ENCODE measurements around the gene ABCA10.

ABCA10 gene

DNA sequence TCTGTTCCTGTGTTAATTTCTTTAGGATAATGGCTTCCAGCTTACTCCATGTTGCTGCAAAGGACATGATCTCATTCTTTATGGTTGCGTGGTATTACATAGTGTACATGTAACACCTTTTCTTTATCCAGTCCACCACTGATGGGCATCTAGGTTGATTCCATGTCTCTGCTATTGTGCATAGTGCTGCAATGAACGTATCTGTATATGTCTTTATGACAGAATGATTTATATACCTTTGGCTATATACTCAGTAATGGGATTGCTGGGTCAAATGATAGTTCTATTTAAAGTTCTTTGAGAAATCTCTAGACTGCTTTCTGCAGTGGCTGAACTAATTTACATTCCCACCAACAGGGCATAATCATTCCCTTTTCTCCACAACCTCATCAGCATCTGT is 39.8 kb downstream of the ABCA10 start:
- TF ChIP-seq, protein P1, sequence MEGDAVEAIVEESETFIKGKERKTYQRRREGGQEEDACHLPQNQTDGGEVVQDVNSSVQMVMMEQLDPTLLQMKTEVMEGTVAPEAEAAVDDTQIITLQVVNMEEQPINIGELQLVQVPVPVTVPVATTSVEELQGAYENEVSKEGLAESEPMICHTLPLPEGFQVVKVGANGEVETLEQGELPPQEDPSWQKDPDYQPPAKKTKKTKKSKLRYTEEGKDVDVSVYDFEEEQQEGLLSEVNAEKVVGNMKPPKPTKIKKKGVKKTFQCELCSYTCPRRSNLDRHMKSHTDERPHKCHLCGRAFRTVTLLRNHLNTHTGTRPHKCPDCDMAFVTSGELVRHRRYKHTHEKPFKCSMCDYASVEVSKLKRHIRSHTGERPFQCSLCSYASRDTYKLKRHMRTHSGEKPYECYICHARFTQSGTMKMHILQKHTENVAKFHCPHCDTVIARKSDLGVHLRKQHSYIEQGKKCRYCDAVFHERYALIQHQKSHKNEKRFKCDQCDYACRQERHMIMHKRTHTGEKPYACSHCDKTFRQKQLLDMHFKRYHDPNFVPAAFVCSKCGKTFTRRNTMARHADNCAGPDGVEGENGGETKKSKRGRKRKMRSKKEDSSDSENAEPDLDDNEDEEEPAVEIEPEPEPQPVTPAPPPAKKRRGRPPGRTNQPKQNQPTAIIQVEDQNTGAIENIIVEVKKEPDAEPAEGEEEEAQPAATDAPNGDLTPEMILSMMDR (IDR thresholded peaks at IDR 0.05; ENCODE audit: extremely low read depth, insufficient read depth, missing control alignments): no peak
- in situ Hi-C loops (cut with MboI; ENCODE audit: low pct_unique_long_range_greater_than_20kb, low sequenced_read_pairs, unreplicated experiment): no loop called here
- no peak for DNase-seq (ENCODE audit: low spot score)

DNA sequence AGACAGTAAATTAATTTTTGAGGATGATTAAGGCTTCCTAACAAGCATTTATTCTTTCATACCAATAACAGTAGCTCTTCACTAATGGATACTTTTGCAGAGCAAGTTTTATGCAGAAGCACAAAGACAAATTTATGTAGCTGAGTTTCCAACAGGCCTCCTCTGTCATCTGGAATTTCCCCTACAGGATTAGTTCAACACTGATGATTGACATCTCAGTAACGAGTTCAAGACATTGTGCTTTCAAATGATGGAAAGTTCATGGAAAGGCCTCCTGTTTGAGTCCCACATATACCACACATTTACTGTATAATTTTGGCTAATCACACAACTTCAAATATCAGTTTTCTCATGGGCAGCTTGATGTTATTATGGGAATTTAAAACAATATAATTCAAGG is 40.6 kb downstream of the ABCA10 start:
- in situ Hi-C loops (cut with MboI; ENCODE audit: low pct_unique_long_range_greater_than_20kb, low sequenced_read_pairs, unreplicated experiment): no loop called here
- no peak for DNase-seq (ENCODE audit: low spot score)
- TF ChIP-seq, protein P1 (IDR thresholded peaks at IDR 0.05; ENCODE audit: extremely low read depth, insufficient read depth, missing control alignments): no peak

DNA sequence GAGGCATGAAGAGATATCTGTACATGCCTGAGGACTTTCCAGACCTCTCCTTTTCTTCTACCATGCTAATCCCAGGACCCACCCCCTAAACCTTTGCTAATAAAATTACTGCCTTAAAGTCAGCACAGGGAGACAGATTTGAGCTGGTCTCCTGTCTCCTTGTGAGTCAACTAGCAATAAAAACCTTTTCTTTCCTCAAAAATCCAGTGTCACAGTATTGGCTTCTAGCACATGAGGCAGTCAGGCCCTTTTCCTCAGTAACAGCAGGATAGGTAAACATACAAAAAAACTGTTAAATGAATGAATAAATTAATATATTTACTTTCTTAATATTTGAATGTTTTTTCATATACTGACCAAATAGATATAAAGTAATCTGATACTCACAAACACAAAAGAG is 41.3 kb downstream of the ABCA10 start:
- TF ChIP-seq, protein P1 (IDR thresholded peaks at IDR 0.05; ENCODE audit: extremely low read depth, insufficient read depth, missing control alignments): no peak
- no peak for DNase-seq (ENCODE audit: low spot score)
- in situ Hi-C loops (cut with MboI; ENCODE audit: low pct_unique_long_range_greater_than_20kb, low sequenced_read_pairs, unreplicated experiment): no loop called here

DNA sequence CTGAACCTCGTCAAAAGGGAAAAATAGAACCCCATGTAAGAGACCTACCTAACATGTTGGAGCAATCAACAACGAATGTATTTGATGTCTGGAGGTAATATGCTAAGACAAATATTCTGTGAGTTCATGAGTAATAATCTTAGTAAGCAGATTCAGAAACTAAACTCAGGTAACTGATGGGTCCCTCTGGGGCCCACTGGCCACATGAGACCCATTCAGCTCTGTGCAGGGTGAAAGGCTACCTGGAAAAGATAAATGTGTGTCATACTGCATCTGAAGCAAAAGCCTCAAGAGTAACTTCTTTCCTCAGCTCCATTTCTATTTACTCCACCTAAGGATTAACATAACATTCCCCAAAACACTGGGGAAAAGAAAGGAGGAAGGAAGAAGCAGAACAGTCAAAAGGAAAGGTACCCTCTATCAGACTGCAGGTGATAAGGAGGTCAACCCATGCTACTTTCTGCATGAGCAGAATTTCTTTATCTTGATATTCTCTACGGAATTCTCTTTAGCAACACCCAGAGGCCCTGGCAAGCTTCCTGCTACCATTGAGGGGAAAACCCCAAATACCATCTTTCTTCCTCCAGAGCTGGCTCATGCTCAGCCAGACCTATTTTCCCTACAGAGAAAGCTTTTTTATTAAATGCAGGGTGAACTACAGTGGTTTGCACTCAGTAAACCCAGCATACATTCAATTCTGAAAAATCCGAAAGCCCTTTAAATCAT is 49.2 kb downstream of the ABCA10 start:
- TF ChIP-seq, protein P1 (IDR thresholded peaks at IDR 0.05; ENCODE audit: extremely low read depth, insufficient read depth, missing control alignments): no peak
- in situ Hi-C loops (cut with MboI; ENCODE audit: low pct_unique_long_range_greater_than_20kb, low sequenced_read_pairs, unreplicated experiment): no loop called here
- no peak for DNase-seq (ENCODE audit: low spot score)

DNA sequence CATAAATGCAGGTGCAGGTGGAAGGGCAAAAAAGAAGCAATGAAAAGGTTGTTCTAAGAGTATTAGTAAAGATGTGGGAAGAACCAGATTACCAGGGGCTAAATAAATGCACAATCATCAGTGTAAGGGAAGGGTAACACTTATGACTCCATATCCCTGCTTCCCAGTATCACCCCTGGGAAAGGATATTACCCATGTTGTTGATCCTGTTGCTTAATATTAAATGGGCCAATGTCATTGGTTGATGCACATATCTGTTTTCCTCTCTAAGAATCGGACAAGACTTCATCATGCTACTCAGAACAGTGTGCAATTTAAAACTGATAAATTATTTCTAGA is 52.2 kb downstream of the ABCA10 start:
- in situ Hi-C loops (cut with MboI; ENCODE audit: low pct_unique_long_range_greater_than_20kb, low sequenced_read_pairs, unreplicated experiment): no loop called here
- TF ChIP-seq, protein P1 (IDR thresholded peaks at IDR 0.05; ENCODE audit: extremely low read depth, insufficient read depth, missing control alignments): no peak
- no peak for DNase-seq (ENCODE audit: low spot score)

DNA sequence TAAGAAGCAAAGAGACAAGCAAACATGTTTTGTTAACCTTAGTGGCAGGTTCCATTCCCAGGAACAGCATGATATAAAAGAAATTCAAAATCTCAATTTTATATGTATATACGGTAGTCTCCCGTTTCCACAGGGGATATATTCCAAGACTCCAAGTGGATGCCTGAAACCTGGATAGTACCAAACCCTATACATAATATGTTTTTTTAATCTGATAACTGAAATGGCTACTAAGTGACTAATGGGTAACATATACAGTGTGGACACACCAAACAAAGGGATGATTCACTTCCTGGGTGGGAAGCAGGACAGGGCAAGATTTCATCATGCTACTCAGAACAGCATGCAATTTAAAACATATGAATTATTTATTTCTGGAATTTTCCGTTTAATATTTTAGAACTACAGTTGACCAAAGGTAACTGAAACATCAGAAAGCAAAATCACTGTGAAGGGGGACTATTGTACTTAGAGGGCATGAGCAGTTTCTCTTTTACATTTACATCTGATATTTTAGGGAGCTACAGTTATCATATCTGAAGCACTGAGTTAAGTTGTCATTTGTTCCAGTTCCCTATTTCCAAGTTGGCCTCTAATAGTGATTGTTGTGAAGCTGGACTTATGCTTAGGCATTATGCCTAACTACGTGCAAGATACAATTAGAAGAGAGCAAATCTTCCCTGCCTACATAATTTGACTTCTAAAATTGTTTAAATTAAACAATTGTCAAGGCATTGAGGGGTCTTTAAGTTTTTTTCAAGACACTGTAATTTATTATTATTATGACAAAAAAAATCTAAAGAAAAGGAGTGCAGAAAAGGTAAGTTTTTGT is 52.8 kb downstream of the ABCA10 start:
- DNase-seq (ENCODE audit: low spot score): no peak
- in situ Hi-C loops (cut with MboI; ENCODE audit: low pct_unique_long_range_greater_than_20kb, low sequenced_read_pairs, unreplicated experiment): no loop called here
- TF ChIP-seq, protein P1 (IDR thresholded peaks at IDR 0.05; ENCODE audit: extremely low read depth, insufficient read depth, missing control alignments): no peak
